HG03521 (cell line): Measurements from ENCODE around the gene ARHGAP6.
"Not testable (repeated sequence)": the region's sequence is repeated elsewhere in the genome, so short reads cannot be mapped to it uniquely, and the experiment has no call there.

ENCODE experiments used
- ATAC-seq: cut with Tn5 transposase; IDR thresholded peaks from one replicate; pipeline ENCODE4 v1.9.1; 2021; ENCODE audit warnings: mild to moderate bottlenecking, moderate library complexity; ENCODE audit not compliant: unreplicated experiment

ARHGAP6 gene

DNA sequence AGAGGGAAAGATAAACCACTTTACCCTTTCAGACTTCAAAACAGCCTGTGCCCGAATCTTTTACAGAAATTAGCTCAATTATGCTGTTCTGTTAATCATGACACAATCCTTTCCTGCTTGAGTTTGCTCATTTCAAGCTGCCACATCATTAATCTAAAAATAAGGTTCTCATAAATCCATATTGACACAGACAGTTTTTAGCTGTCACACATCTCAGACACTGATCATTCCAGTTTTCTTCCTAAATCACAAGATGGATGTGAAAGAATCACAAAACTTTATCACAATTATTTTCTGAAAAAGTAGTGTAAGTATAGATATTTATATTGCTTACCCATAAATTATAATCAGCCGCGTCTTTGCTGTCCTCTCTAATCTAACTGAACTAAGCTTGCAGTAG lies 400.4 kb downstream of the ARHGAP6 start:
- no peak for ATAC-seq

DNA sequence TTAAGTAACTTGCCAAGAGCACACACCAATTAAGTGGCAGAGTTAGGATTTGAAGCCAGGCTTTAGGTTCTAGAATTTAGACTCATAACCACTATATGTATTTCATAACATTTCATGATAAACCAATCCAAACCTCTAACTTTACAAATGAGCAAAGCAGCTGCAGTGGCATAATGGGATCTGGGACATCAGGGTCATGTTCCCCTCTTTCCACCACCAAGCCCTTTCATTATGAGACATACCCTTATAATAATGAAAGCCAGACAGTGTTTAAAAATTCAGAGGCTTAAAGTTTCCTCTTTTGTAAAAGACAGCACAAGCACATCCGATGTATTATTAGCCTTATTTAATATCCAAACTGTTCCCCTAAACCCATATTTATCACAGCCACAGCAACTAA lies 400.8 kb downstream of the ARHGAP6 start:
- no peak for ATAC-seq

DNA sequence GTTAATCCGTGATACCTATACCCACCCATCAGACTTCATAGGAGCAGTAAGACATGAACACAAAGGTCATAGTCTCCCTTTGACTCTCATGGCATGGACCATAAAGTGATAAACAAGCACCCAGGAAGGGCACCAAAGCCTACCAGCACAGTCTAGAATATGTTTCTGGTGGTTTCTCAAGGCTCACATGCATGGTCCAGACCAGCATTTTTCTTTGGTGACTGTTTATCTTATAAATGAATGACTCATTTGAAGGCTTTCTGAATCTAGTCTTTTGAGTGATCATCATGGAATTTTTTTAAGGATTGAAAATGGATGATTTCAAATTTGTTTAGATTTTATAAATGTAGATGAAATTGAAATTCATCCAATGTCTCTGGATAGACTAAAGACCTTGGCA lies 404.5 kb downstream of the ARHGAP6 start:
- ATAC-seq = no peak

DNA sequence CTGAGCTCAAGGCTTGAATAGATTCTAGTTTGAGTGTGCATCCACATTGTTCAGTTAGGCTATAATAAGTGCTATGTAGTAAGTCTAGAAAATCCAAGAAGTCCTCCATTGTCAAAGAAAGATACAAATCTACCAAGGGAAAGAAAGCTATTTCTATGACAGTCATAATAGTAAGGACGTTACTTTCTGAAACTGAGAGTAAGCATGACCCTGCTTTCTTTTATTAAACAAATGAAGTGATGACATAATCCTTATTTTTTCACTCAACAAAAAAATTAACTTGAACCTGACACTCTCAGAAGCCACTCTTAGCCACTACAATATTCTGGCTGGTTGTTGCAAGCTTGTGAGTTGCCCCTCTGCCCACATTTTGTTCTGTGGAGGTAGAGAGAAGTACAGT lies 406.3 kb downstream of the ARHGAP6 start:
- ATAC-seq = no peak

DNA sequence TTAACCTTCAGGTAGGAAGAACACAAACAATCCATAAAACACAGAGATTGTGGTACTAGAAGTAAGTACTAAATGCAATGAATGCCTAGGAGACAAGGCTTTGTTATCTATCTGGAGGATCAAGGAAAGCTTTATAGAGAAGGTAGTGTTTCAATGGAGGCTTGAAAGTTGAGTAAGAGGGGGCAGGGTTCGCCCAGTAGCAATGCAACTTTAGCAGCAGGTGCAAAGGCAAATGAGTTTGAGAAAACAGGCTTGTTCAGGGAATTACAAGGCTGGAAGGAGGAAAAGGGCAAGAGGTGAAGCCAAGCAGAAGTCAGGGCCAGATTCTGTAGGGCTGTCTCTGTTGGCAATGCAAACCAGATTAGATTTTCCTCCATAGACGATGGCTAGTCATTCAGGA lies 408.0 kb downstream of the ARHGAP6 start:
- no peak for ATAC-seq

DNA sequence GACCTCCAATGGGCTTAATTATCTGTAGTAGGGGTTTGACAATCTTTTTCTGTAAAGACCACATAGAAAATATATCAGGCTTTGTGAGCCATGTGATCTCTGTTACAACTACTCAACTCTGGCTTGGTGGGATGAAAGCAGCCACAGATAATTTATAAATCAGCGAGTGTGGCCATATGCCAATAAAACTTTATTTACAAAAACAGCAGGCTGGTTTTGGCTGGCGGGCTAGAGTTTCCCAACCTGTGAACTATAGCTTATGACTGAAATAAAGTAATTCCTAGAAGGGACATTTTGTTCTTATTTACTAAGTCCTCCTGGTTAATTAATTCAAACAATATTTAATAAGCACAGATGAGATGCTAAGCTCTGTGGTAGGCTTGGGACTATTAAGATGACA lies 408.4 kb downstream of the ARHGAP6 start:
- no peak for ATAC-seq

DNA sequence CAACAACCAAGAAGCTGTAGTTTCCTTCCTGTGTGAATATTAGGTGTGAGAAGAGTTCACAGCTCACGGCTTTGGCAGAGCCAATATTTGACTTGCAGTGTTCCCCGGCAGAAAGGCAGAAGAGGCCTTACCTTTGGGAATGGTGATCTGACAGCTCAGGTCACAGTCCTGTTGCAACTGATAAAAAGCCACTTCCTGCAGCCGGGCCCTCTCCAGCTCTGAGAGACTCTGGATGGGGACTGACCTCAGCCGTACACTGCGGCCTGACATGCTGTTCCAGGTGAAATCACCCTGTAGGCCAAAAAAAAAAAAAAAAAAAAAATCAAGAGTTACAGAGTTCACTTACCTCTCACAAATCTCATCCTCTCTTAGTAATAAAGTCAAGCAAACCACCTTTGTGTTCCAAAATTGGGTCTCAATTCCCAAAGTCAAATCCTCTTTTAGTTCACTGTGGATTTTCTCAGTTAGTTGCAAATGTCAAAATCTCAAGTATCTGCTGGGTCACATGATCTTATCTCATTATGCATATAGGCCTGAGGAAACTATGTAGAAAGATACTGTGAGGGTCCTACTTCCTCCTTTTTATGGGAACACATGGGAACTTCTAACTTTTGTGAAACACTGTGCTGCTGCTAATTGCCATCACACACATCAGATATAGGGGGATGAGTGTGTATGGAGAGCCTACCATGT lies 411.2 kb downstream of the ARHGAP6 start:
- ATAC-seq = no peak

DNA sequence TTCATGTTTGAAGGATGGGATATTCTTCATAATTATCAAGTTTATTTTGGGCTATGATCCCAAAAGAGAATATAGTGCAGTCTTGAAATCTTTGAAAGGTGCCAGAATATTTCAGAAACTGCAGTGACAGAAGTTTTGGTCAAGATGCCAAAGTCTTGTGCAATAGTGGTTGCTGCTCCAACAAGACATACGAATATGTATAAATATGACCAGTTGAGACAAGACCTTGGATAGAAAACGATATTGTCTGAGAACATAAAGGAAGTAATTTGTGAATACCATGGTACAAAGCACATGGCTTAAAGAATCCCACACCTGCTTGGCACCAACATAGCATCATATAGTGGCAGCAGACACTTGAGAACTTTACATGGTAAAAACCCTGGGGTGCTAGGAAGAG lies 421.1 kb downstream of the ARHGAP6 start:
- no peak for ATAC-seq

DNA sequence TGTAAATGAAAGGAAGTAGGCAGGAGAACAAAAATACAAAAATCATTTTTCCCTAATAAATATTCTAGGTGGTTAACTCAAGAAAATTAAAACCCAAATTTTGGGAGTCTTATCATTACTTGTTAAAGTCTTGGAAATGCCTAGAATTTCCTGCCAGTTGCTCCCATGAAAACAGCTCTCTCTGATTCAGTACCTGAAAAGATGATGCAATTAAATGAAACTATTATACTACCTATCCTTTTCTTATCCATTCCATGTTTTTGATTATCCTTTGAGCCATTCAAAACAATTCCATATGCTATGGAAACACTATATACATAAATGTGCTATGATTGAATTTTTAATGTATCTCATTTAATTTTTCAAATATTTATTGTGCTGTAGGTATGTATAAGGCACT lies 423.0 kb downstream of the ARHGAP6 start:
- no peak for ATAC-seq

DNA sequence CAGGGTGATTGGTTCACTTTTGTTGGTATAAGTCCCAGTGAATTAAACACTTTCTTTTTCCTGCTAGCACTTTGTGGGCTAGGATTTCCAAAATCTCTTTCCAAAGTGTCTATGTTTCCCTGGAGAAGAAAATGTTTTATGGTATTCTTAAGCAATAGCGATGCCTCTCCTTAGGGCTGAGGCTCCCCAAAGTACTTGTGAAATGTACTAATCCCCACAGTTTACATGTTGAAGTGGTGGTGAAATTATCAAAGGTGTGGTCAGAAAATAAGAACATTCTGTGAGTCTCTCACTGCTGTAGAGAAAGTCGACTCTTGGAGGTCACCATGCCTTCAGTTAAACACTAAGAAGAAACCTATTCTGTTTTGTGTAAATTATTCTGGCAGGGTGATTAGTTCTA lies 424.0 kb downstream of the ARHGAP6 start:
- no peak for ATAC-seq

DNA sequence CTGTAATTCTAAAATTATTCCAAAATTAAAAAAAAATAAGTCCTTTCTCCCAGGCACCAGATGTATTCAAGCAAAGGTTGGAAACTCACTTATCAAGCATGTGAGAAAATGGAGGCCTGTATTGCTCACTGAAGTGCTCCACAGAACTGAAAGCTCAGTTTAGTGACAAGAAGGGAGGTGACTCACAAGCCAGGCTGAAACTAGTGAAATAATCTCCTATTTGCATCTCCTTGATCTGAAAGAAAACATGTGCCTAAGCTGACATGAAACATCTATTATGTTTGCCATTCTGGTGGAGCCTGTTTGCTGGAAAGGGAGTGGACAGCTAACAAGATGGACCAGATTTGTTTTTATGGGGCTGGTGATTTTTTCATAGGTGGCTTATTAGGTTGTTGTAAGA lies 426.5 kb downstream of the ARHGAP6 start:
- peak; percentile 51 for ATAC-seq

DNA sequence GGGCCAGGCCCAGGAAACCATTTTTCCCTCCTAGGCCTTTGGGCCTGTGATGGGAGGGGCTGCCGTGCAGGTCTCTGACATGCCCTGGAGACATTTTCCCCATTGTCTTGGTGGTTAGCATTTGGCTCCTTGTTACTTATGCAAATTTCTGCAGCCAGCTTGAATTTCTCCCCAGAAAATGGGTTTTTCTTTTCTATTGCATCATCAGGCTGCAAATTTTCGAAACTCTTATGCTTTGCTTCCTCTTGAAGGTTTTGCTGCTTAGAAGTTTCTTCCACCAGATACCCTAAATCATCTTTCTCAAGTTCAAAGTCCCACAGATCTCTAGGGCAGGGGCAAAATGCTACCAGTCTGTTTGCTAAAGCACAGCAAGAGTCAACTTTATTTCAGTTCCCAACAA lies 430.3 kb downstream of the ARHGAP6 start:
- not testable (repeated sequence) for ATAC-seq

DNA sequence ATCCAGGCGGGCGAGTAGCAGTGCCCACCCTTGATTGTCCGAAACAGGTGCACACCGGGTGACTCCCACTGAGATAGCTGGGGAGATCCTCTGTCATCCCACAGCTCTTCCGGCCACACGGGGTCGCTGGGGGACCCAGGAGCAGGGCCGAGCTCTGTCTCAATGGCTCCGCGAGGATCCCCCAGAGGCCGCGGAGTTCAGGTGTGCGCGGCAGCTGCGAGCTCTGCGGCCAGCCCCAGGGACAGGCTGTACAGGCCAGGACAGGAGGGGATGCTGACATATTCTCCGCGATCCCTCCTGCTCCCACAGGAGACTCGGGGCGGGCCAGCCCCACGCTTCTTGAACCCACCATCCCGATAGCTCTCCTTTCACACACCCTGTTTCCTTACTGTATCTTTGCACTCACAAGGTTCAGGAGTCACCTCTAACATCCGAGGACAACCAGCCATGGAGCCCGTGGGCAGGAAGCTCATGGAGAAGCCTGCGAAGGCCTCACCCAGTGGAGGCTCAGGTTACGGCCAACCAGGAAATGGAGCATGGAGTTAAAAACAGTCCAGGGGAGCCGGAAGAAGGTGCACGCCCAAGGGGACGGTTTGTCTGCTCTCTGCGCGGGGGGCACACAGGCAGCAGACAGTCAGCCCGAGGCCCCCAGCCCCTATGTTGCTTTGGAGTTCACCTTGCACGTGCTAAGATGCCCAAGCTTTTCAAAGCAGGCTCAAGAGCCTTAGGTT lies 450.4 kb downstream of the ARHGAP6 start:
- no peak for ATAC-seq

DNA sequence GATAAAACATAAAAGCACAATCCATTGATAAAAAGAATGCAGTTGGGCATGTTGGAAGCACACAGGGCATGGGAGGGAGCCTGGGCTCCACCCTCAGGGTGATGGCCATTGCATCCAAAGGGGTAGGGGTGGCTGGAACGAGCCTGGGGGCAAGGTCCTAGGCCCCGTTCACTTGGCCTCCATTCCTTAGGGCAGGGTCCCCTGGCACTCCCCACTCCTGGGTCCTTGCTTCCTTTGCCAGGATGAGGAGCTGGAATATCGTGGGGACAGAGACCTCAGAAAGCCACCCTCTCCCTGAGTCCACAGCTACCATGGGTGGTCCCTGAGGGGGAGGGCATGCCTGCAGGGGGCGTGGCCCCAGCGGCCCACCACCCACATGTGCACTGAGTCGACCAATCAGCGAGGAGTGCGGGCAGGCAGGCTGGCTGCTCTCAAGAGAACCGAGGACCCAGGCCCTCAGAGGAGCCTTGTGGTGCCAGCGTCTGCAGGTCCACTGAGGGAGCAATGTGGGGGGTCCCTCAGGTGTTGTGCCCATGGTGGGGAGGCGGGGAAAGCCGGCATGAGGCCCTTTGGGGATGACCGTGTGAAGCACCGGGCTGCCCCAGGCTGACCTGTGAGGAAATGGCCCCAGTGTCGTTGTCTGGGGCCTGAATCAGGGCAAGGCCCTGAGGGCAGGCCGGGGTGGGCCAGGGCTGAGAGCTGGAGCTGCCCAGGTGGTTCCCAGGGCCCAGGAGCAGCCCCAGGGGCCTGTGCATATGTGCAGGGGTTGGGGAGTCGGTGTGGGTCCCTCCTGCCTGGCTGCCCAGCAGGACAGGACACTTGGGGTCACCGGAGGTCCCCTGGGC lies 451.2 kb downstream of the ARHGAP6 start:
- ATAC-seq = no peak

DNA sequence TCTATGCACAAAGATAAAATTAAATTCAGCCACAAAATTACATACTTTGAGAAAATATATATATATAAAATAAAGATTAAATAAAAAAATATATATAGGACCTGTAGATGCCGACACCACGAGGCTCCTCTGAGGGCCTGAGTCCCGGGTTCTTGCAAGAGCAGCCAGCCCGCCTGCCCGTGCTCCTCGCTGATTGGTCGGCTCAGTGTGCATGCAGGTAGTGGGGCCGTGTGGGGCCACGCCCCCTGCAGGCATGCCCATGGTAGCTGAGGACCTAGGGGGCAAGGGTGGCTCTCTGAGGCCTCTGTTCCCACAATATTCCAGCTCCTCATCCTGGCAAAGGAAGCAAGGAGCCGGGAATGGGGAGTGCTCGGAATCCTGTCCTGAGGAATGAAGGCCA lies 453.0 kb downstream of the ARHGAP6 start:
- ATAC-seq = no peak

DNA sequence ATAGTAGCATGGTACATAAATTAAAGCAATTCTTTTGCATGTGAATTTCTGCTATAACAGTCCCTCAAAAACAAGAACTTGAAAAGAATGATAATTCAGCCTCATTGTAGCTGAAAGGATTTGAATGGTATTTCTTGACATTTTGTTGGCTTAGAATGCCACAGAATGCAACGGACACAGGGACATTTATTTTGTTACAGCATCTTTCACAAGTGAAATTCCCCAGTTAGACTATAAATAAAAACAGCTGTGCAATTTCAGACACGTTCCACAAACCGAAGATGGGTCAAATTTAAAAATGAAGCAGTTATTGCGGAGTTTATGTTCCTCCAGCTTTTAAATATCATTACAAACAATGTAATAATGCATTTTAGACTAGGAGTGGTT lies 455.3 kb downstream of the ARHGAP6 start:
- no peak for ATAC-seq

DNA sequence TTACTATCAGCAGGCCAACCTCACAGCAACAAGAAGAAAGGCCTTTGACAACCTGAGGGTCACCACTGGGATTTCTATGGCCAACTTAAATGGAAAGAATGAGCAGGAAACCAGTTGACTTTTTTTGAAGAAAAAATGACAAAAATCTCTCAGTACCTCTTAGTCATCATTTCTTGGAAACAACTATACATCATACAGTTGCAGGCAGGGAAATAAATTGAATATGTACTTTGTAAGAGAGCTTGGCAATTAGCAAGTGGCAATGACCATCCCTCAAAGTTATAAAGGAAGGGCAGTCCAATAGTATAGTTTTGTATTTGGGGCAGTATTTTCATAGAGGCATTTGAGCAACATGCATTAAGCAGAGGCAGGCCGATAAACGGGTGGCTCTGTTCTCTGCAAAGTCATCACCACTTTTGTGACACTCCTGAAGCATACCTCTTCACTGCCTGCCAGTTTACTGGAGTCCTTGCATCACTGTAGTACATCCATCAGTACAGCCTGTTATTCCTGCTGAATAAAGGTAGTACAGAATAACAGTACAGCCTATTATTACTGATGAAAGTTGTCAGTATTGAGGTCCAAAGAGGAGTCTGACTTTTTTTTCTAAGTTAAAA lies 455.8 kb downstream of the ARHGAP6 start:
- no peak for ATAC-seq

DNA sequence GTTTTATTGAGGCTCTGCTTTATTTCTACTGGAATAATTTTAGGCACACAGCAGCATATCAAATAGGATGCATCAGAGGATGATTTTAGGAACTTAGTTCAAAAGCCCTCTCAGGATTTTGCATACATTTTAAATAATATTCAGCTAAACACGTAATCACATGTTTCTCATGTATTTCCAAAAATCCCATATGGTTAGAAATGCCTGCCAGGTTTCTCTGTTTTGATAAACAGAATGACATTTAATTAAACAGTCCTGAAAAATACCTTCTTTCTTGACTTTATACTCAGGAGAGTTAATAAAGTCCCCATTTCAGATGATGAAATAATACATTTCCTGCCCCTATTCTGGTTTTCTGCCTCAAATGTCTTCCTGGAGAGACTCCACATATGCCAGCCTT lies 459.0 kb downstream of the ARHGAP6 start:
- ATAC-seq = no peak

DNA sequence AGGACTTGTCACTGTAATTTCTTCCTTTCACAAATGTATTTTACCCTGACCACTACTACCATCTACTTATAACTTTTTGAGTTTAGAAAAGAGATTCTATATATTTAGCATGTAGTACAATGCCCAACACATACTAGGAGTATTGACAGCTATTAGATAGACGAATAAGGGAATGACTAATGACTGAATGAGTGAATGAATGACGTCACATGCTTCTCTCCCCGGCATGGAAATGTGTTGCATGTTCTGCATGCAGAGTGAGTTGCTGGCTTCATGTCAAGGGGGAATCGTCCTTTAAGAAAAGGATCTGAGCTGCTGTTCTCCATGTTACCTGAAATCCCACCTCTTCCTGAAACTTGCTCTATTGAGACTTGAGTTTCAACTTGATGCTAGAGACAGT lies 459.9 kb downstream of the ARHGAP6 start:
- ATAC-seq = no peak

DNA sequence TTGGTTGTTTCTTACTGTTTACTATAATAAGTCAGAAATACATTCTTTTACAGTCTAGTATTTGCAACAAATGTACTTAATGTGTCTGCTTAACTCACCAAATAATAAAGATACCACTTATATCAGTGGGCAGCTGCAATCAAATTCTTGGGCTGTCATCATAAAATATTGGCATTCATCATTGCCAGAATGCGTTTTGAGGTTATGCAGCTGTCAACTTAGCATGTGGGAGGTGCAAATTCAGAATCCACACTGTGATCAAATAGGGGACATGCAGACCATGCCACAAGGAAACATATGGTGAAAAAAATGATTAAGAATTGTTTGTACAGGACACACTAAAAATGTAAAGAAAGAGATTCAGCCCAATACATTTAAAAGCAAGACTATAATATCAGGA lies 468.0 kb downstream of the ARHGAP6 start:
- ATAC-seq = no peak

DNA sequence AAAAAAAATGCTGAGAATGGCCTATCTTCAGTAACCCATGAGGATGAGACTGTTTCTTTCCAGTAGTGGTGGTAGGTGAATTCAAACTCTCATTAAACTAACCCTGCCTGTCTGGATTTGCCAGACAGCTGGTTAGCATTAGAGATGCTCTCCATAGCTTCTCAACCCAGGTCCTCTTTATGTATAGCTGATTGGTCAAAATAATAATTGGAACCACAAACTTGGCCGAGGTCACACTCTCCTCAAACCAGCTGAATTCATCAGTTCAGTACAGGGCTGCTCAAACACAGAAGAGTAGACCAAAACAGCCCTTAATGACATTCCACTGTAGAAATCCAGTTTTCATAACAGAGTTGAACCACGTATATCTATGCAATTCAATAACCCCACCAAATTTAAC lies 469.2 kb downstream of the ARHGAP6 start:
- no peak for ATAC-seq
